CD4-positive, alpha-beta T cell (primary cell): Measurements from ENCODE around the gene FBXL16. TPM values are rescaled to one million over a fixed set of nuclear protein-coding genes. Genes with fewer than 3 reads are reported as not detected.
A peak's percentile ranks its signal among the peaks of the same experiment; 100 is the strongest.

Experiments
- ATAC-seq: fragments of 200-7000 bp; cut with Tn5 transposase; one replicate; pipeline ENCODE4 v1.10.0; 2022; ENCODE audit warnings: mild to moderate bottlenecking; ENCODE audit not compliant: poor library complexity
- CTCF ChIA-PET: fragments of 350-600 bp; sonication (Branson Sonifier 250); formaldehyde crosslinking; loops from one replicate; lab custom pipeline; 2021; ENCODE audit warnings: antibody characterized with exemption, inconsistent platforms; lab: Charles Lee
- POLR2A ChIA-PET: fragments of 350-600 bp; sonication (Branson Sonifier 250); formaldehyde crosslinking; loops from one replicate; lab custom pipeline; 2021; ENCODE audit warnings: antibody characterized with exemption, inconsistent platforms; lab: Charles Lee
- DNase-seq, 14 experiments: peaks; one replicate each; pipeline ENCODE4 v3.0.0-alpha.2; 2013 to 2020; ENCODE audit warnings: mixed read lengths in 2 of 14
- H3K27ac ChIP-seq, 2 donors: one replicate each; pipeline versions ENCODE4 v1.5.1 to v1.7.0; 2013; ENCODE audit warnings: low read length in 2 of 2, low read depth in 1 of 2, mild to moderate bottlenecking in 1 of 2
- H3K27me3 ChIP-seq, 2 experiments: 1 replicate in 1 of 2; 2 replicates in 1 of 2; pipeline versions ENCODE4 v1.6.1 to v1.7.0; 2013; ENCODE audit warnings: low read length in 2 of 2, control low read depth in 1 of 2, mild to moderate bottlenecking in 1 of 2, moderate library complexity in 1 of 2; ENCODE audit not compliant: insufficient read depth in 2 of 2, control insufficient read depth in 1 of 2
- H3K36me3 ChIP-seq: one replicate; pipeline ENCODE4 v1.6.1; 2013; ENCODE audit warnings: low read length, control low read depth; ENCODE audit not compliant: insufficient read depth
- H3K4me1 ChIP-seq: one replicate; pipeline ENCODE4 v1.6.1; 2013; ENCODE audit warnings: low read length, control low read depth; ENCODE audit not compliant: insufficient read depth
- H3K4me3 ChIP-seq: one replicate; pipeline ENCODE4 v1.5.1; 2013; ENCODE audit warnings: mild to moderate bottlenecking, low read length, moderate library complexity
- H3K9me3 ChIP-seq, 2 experiments: 1 replicate in 1 of 2; 2 replicates in 1 of 2; pipeline versions ENCODE4 v1.6.1 to v1.7.0; 2013; ENCODE audit warnings: low read length in 2 of 2, mild to moderate bottlenecking in 2 of 2, control low read depth in 1 of 2, moderate library complexity in 1 of 2; ENCODE audit not compliant: control insufficient read depth in 1 of 2, insufficient read depth in 1 of 2
- H3K27ac Mint-ChIP-seq: one replicate; pipeline ENCODE4 v1.8.0; 2020; ENCODE audit warnings: mixed read lengths
- H3K27me3 Mint-ChIP-seq: one replicate; pipeline ENCODE4 v1.8.0; 2021; ENCODE audit warnings: mixed read lengths
- H3K36me3 Mint-ChIP-seq: one replicate; pipeline ENCODE4 v1.8.0; 2021; ENCODE audit warnings: low read depth, mixed read lengths
- H3K4me1 Mint-ChIP-seq: one replicate; pipeline ENCODE4 v1.8.0; 2021; ENCODE audit warnings: low read depth, mixed read lengths
- H3K4me3 Mint-ChIP-seq: one replicate; pipeline ENCODE4 v1.8.0; 2020; ENCODE audit warnings: mild to moderate bottlenecking, mixed read lengths
- H3K9me3 Mint-ChIP-seq: one replicate; pipeline ENCODE4 v1.8.0; 2020; ENCODE audit warnings: mixed read lengths
- intact Hi-C, 2 experiments: fragments of 100-400 bp; cut with DNase I in 1 of 2; cut with micrococcal nuclease in 1 of 2; formaldehyde crosslinking; loops; one replicate each; pipeline versions ENCODE4 v1.15.1 to v1.9.0; 2023 to 2025; cut with DNase I, micrococcal nuclease
- total RNA-seq, 174 experiments: library from RNA in 2 of 174; stranded (reverse) in 2 of 174; gene quantifications; one replicate each; pipeline ENCODE4 v1.2.3 and lab custom pipeline; 2021 to 2026
- TF ChIP-seq, protein P1 (sequence below): fragments of 200-600 bp; IDR thresholded peaks from one replicate; pipeline ENCODE4 v1.8.0; 2022; ENCODE audit warnings: antibody characterized with exemption, mild to moderate bottlenecking

The FBXL16 gene
- total RNA-seq, 2 experiments from 2014 or later = 11.0 to 11.7 TPM

DNA sequence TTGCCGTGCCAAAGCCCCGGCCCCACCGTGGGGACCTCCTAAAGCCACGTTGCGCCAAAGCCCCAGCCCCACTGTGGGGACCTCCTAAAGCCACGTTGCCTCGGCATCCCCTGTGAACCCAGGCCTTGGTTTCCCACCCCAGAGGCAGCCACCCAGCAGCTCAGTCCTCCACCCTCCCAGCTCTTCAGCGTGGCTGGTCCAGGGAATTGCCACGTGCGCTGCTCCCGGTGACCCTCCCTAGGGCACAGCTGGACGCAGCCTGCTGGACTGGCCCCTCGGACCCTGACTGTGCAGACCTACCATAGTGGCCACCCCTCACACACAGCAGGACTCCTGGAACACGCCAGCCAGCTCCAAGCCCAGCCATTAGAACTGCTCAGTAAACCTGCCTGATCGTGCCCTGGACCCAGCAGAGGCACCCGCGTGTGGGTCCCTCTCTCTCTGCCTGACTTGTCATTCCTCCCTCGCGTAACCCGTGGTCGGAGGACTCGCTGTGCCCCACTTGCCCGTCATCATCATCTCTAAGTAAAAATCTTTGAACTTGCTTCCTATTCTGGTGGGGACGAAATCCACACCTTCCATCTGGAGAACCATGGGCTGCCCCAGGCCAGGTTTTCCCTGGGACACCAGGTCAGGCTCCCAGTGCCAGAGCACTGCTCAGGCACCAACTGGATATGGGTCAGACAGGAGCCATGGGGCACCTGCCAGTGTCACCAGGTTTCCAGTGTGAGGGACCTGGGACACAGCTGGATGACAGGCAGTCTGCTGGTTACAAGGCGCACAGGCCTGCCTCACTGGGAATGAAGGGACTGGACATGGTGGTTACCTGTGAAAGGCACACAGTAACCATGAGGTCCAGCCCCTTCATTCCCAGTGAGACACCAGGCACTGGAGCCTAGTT lies 29.6 kb upstream of the FBXL16 start:
- intact Hi-C loops = no loop called here
- H3K9me3 ChIP-seq = no peaks in the 10 kb centered on the region
- H3K4me3 Mint-ChIP-seq = no peak overlapping the region
- ATAC-seq = no peak
- H3K27me3 ChIP-seq = no peaks in the 10 kb centered on the region
- ChIA-PET POLR2A (no interaction called here), CTCF (no interaction called here)
- no peaks in the 10 kb centered on the region for H3K27me3 Mint-ChIP-seq
- H3K36me3 ChIP-seq = peaks cover 54% of the 10 kb centered on the region
- no peak overlapping the region for H3K4me3 ChIP-seq
- TF ChIP-seq, protein P1, sequence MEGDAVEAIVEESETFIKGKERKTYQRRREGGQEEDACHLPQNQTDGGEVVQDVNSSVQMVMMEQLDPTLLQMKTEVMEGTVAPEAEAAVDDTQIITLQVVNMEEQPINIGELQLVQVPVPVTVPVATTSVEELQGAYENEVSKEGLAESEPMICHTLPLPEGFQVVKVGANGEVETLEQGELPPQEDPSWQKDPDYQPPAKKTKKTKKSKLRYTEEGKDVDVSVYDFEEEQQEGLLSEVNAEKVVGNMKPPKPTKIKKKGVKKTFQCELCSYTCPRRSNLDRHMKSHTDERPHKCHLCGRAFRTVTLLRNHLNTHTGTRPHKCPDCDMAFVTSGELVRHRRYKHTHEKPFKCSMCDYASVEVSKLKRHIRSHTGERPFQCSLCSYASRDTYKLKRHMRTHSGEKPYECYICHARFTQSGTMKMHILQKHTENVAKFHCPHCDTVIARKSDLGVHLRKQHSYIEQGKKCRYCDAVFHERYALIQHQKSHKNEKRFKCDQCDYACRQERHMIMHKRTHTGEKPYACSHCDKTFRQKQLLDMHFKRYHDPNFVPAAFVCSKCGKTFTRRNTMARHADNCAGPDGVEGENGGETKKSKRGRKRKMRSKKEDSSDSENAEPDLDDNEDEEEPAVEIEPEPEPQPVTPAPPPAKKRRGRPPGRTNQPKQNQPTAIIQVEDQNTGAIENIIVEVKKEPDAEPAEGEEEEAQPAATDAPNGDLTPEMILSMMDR = no peak
- peaks cover 9% of the 10 kb centered on the region for H3K4me1 ChIP-seq
- no peaks in the 10 kb centered on the region for H3K9me3 Mint-ChIP-seq
- DNase-seq = peak in 1 of 14 experiments; percentile 12
- no peaks in the 10 kb centered on the region for H3K4me1 Mint-ChIP-seq
- H3K27ac Mint-ChIP-seq = no peak overlapping the region
- H3K27ac ChIP-seq = no peak overlapping the region
- peaks cover 33% of the 10 kb centered on the region for H3K36me3 Mint-ChIP-seq

DNA sequence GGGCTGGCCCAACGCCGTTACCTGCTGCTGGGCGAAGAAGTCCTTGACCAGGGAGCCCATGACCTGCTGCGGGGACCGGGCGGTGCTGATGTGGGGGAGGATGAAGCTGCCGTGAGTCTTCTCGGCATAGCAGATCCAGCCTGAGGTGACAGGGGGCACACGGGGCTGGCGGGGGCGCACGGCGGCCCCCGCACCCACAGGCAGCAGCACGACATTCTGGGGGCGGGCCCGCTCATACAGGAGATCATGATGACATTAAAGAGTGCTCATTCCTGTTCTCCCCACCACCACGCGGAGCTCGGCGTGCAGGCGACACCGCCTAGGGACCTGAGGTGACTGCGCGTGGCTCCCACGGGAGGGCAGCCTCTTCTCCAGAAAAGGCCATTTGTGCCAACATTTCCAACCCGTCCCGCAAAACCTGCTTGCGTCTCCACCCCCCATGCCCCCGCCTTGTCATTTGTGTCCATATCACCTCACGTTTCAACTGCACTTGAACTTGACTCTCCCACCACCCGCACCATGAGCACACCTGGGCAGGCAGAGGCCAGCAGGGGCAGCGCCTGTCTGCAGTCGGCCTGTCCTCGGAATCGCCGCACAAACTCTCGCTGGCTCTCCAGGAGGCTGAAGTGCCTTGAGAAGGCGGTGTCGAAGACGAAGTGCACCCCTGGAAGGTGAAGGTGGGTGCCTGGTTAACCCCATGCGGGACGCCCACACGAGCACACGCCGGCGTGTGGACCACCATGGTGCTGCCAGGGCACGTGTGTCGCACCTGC lies 28.8 kb upstream of the FBXL16 start:
- Histone ChIP-seq H3K27ac (no peak overlapping the region), H3K9me3 (no peaks in the 10 kb centered on the region), H3K36me3 (peaks cover 51% of the 10 kb centered on the region), H3K27me3 (no peaks in the 10 kb centered on the region), H3K4me3 (no peak overlapping the region), H3K4me1 (peaks cover under 1% of the 10 kb centered on the region)
- peaks cover 33% of the 10 kb centered on the region for H3K36me3 Mint-ChIP-seq
- H3K9me3 Mint-ChIP-seq = no peaks in the 10 kb centered on the region
- DNase-seq (peak in 1 of 14 experiments; percentile 15), ATAC-seq (no peak)
- no peak overlapping the region for H3K4me3 Mint-ChIP-seq
- intact Hi-C loops = no loop called here
- POLR2A ChIA-PET = no interaction called here
- H3K27ac Mint-ChIP-seq = no peak overlapping the region
- H3K27me3 Mint-ChIP-seq = no peaks in the 10 kb centered on the region
- TF ChIP-seq, protein P1 = no peak
- CTCF ChIA-PET = no interaction called here
- no peaks in the 10 kb centered on the region for H3K4me1 Mint-ChIP-seq

DNA sequence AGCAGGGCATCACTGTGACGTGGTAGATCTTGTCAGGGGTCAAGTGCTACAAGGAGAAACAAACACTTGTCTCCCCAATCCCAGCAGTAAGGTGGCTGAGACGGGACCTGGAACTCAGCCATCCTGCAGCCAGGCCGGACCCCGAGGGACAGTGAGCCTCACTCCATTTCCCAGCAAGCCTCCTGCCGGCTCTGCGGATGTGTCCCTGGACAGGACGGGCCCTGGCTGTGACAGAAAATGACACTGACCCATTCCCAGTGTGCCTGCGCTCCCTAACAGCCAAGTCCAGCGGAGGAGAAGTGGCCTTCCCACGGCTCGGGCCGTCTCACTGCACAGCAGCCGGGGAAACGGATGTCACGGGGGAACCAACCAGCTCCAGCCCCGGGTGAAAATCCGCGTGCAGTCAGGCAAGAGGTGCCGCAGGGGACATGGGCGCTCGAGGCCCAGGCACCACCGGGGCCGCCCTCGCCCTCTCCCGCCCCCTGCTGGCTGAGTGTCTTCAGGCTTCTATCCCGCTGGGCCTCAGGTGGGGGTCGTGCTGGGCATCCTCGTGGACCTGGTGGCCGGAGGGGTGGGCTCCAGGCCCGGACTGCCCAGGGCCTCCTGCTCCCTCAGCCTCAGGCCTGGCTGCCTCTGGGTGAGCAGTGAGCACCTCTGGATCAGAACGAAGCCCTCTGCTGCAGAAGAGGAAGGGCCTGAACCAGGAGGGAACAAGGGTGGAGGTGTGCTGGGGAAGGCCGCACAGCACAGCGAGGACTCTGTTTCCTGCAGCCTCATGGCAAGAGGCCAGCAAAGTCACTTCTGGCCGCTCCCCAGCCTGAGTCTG lies 28.0 kb upstream of the FBXL16 start:
- peaks cover 33% of the 10 kb centered on the region for H3K36me3 Mint-ChIP-seq
- no peak overlapping the region for H3K4me3 Mint-ChIP-seq
- POLR2A ChIA-PET = interaction anchor here (1.0 kb wide), 1 partner anchor 9 kb away, joined by 3 read pairs; no protein-coding TSS in a partner anchor
- CTCF ChIA-PET = interaction anchor here (0.6 to 1.1 kb wide), 2 partner anchors 11 to 18 kb away, joined by 3 read pairs; no protein-coding TSS in a partner anchor
- H3K27ac Mint-ChIP-seq = no peak overlapping the region
- peak; percentile 48 for ATAC-seq
- Histone ChIP-seq H3K27ac (no peak overlapping the region), H3K36me3 (peaks cover 48% of the 10 kb centered on the region), H3K4me3 (no peak overlapping the region), H3K4me1 (peaks cover 1% of the 10 kb centered on the region), H3K9me3 (no peaks in the 10 kb centered on the region), H3K27me3 (no peaks in the 10 kb centered on the region)
- no peaks in the 10 kb centered on the region for H3K9me3 Mint-ChIP-seq
- DNase-seq = peak in 9 of 14 experiments; percentile 16 to 63 (median 40)
- no peaks in the 10 kb centered on the region for H3K4me1 Mint-ChIP-seq
- TF ChIP-seq, protein P1 = peak; percentile 18
- no peaks in the 10 kb centered on the region for H3K27me3 Mint-ChIP-seq
- intact Hi-C loops = no loop called here
